ENCODE data around the gene TLE6. TPM values are rescaled to one million over a fixed set of nuclear protein-coding genes. Genes with fewer than 3 reads are reported as not detected.

The TLE6 gene
- polyA plus RNA-seq, 4 donors = 0.75 to 1.00 TPM; not detected in 2

- Histone ChIP-seq H3K27me3 (ENCODE audit: control insufficient read depth in 3 of 3, insufficient read depth in 3 of 3, low read length in 3 of 3) (peaks cover 0 to 11% (median 3%) of the 10 kb centered on the region in 3 donors), H3K27ac (ENCODE audit: low read depth in 1 of 3, low read length in 2 of 3) (no peak overlapping the region), H3K9me3 (ENCODE audit: control insufficient read depth in 2 of 2, insufficient read depth in 1 of 2, low read depth in 1 of 2, low read length in 1 of 2) (no peaks in the 10 kb centered on the region), H3K36me3 (ENCODE audit: control insufficient read depth in 3 of 3, insufficient read depth in 2 of 3, low read depth in 1 of 3, low read length in 3 of 3) (no peaks in the 10 kb centered on the region), H3K4me3 (ENCODE audit: low read depth in 1 of 3, low read length in 3 of 3) (no peak overlapping the region), H3K4me1 (ENCODE audit: control insufficient read depth in 3 of 3, insufficient read depth in 2 of 3, low read depth in 1 of 3, low read length in 2 of 3) (peaks cover 3 to 23% (median 7%) of the 10 kb centered on the region in 3 donors)
- no peak for DNase-seq
- 38 to 72% (median 44%) methylated on average over 11 of the region's 11 CpGs for WGBS, 3 donors
- no peak for FAIRE-seq
These were observed 903 bp downstream of the TLE6 start for GRCh38 chr19:2978166-2978767.

- H3K27me3 ChIP-seq (ENCODE audit: control insufficient read depth in 3 of 3, insufficient read depth in 3 of 3, low read length in 3 of 3) = peaks cover 3 to 16% (median 4%) of the 10 kb centered on the region in 3 donors
- peaks cover 3 to 26% (median 7%) of the 10 kb centered on the region in 3 donors for H3K4me1 ChIP-seq (ENCODE audit: control insufficient read depth in 3 of 3, insufficient read depth in 2 of 3, low read depth in 1 of 3, low read length in 2 of 3)
- H3K27ac ChIP-seq (ENCODE audit: low read depth in 1 of 3, low read length in 2 of 3) = no peak overlapping the region
- FAIRE-seq (no peak), DNase-seq (peak in 1 of 2 donors; percentile 17)
- H3K9me3 ChIP-seq (ENCODE audit: control insufficient read depth in 2 of 2, insufficient read depth in 1 of 2, low read depth in 1 of 2, low read length in 1 of 2) = no peaks in the 10 kb centered on the region
- WGBS, 3 donors = 24 to 68% (median 53%) methylated on average over 9 of the region's 9 CpGs
- no peak overlapping the region for H3K4me3 ChIP-seq (ENCODE audit: low read depth in 1 of 3, low read length in 3 of 3)
- H3K36me3 ChIP-seq (ENCODE audit: control insufficient read depth in 3 of 3, insufficient read depth in 2 of 3, low read depth in 1 of 3, low read length in 3 of 3) = no peaks in the 10 kb centered on the region
These were observed 1.4 kb downstream of the TLE6 start for GRCh38 chr19:2978772-2979171.

- Histone ChIP-seq H3K4me3 (ENCODE audit: low read depth in 1 of 3, low read length in 3 of 3) (no peak overlapping the region), H3K27ac (ENCODE audit: low read depth in 1 of 3, low read length in 2 of 3) (no peak overlapping the region), H3K27me3 (ENCODE audit: control insufficient read depth in 3 of 3, insufficient read depth in 3 of 3, low read length in 3 of 3) (peaks cover 3 to 20% (median 5%) of the 10 kb centered on the region in 3 donors), H3K36me3 (ENCODE audit: control insufficient read depth in 3 of 3, insufficient read depth in 2 of 3, low read depth in 1 of 3, low read length in 3 of 3) (no peaks in the 10 kb centered on the region), H3K4me1 (ENCODE audit: control insufficient read depth in 3 of 3, insufficient read depth in 2 of 3, low read depth in 1 of 3, low read length in 2 of 3) (peaks cover under 1 to 22% (median under 1%) of the 10 kb centered on the region in 3 donors), H3K9me3 (ENCODE audit: control insufficient read depth in 2 of 2, insufficient read depth in 1 of 2, low read depth in 1 of 2, low read length in 1 of 2) (no peaks in the 10 kb centered on the region)
- DNase-seq = no peak
- WGBS, 3 donors = 78 to 92% (median 79%) methylated on average over 5 of the region's 5 CpGs
- no peak for FAIRE-seq
These were observed 4.5 kb downstream of the TLE6 start for GRCh38 chr19:2981898-2982297.

GRCh38 chr19:2982561-2982960 is 5.2 kb downstream of the TLE6 start:
- 32 to 46% (median 36%) methylated on average over 7 to 8 of the region's 8 CpGs for WGBS, 3 donors
- no peak for FAIRE-seq

GRCh38 chr19:2982983-2983350 is 5.6 kb downstream of the TLE6 start:
- no peak overlapping the region for H3K4me3 ChIP-seq (ENCODE audit: low read depth in 1 of 3, low read length in 3 of 3)
- peaks cover 3 to 30% (median 5%) of the 10 kb centered on the region in 3 donors for H3K27me3 ChIP-seq (ENCODE audit: control insufficient read depth in 3 of 3, insufficient read depth in 3 of 3, low read length in 3 of 3)
- peaks cover 0 to 21% (median 0%) of the 10 kb centered on the region in 3 donors for H3K4me1 ChIP-seq (ENCODE audit: control insufficient read depth in 3 of 3, insufficient read depth in 2 of 3, low read depth in 1 of 3, low read length in 2 of 3)
- H3K36me3 ChIP-seq (ENCODE audit: control insufficient read depth in 3 of 3, insufficient read depth in 2 of 3, low read depth in 1 of 3, low read length in 3 of 3) = no peaks in the 10 kb centered on the region
- FAIRE-seq (no peak), DNase-seq (peak; percentile 13 to 33)
- H3K9me3 ChIP-seq (ENCODE audit: control insufficient read depth in 2 of 2, insufficient read depth in 1 of 2, low read depth in 1 of 2, low read length in 1 of 2) = no peaks in the 10 kb centered on the region
- H3K27ac ChIP-seq (ENCODE audit: low read depth in 1 of 3, low read length in 2 of 3) = peak overlapping the region in 2 of 3 donors; percentile 57 to 84
- WGBS, 3 donors = 7 to 14% (median 11%) methylated on average over 9 to 10 of the region's 10 CpGs

More at GRCh38 chr19:2982561-2982960, 5.2 kb downstream of the TLE6 start:
- Histone ChIP-seq H3K36me3 (ENCODE audit: control insufficient read depth in 3 of 3, insufficient read depth in 2 of 3, low read depth in 1 of 3, low read length in 3 of 3) (no peaks in the 10 kb centered on the region), H3K4me3 (ENCODE audit: low read depth in 1 of 3, low read length in 3 of 3) (no peak overlapping the region), H3K4me1 (ENCODE audit: control insufficient read depth in 3 of 3, insufficient read depth in 2 of 3, low read depth in 1 of 3, low read length in 2 of 3) (peaks cover 0 to 25% (median 0%) of the 10 kb centered on the region in 3 donors), H3K27me3 (ENCODE audit: control insufficient read depth in 3 of 3, insufficient read depth in 3 of 3, low read length in 3 of 3) (peaks cover 3 to 26% (median 5%) of the 10 kb centered on the region in 3 donors), H3K27ac (ENCODE audit: low read depth in 1 of 3, low read length in 2 of 3) (peak overlapping the region in 1 of 3 donors; percentile 64), H3K9me3 (ENCODE audit: control insufficient read depth in 2 of 2, insufficient read depth in 1 of 2, low read depth in 1 of 2, low read length in 1 of 2) (no peaks in the 10 kb centered on the region)
- DNase-seq = no peak

GRCh38 chr19:2983351-2984214 is 6.2 kb downstream of the TLE6 start:
- 5 to 19% (median 18%) methylated on average over 19 to 24 of the region's 24 CpGs for WGBS, 3 donors
- DNase-seq (peak in 1 of 2 donors; percentile 44), FAIRE-seq (no peak)
- Histone ChIP-seq H3K4me3 (ENCODE audit: low read depth in 1 of 3, low read length in 3 of 3) (peak overlapping the region in 1 of 3 donors; percentile 30), H3K4me1 (ENCODE audit: control insufficient read depth in 3 of 3, insufficient read depth in 2 of 3, low read depth in 1 of 3, low read length in 2 of 3) (peaks cover 0 to 19% (median 0%) of the 10 kb centered on the region in 3 donors), H3K36me3 (ENCODE audit: control insufficient read depth in 3 of 3, insufficient read depth in 2 of 3, low read depth in 1 of 3, low read length in 3 of 3) (no peaks in the 10 kb centered on the region), H3K27me3 (ENCODE audit: control insufficient read depth in 3 of 3, insufficient read depth in 3 of 3, low read length in 3 of 3) (peaks cover 3 to 32% (median 5%) of the 10 kb centered on the region in 3 donors), H3K27ac (ENCODE audit: low read depth in 1 of 3, low read length in 2 of 3) (peak overlapping the region in 2 of 3 donors; percentile 57 to 84), H3K9me3 (ENCODE audit: control insufficient read depth in 2 of 2, insufficient read depth in 1 of 2, low read depth in 1 of 2, low read length in 1 of 2) (no peaks in the 10 kb centered on the region)

GRCh38 chr19:2984215-2984528 is 6.8 kb downstream of the TLE6 start:
- 3 to 4% (median 3%) methylated on average over 12 to 14 of the region's 14 CpGs for WGBS, 3 donors
- peak overlapping the region in 2 of 3 donors; percentile 57 to 84 for H3K27ac ChIP-seq (ENCODE audit: low read depth in 1 of 3, low read length in 2 of 3)
- peaks cover 0 to 19% (median 0%) of the 10 kb centered on the region in 3 donors for H3K4me1 ChIP-seq (ENCODE audit: control insufficient read depth in 3 of 3, insufficient read depth in 2 of 3, low read depth in 1 of 3, low read length in 2 of 3)
- DNase-seq (no peak), FAIRE-seq (no peak)
- peaks cover 3 to 32% (median 5%) of the 10 kb centered on the region in 3 donors for H3K27me3 ChIP-seq (ENCODE audit: control insufficient read depth in 3 of 3, insufficient read depth in 3 of 3, low read length in 3 of 3)
- peak overlapping the region in 1 of 3 donors; percentile 30 for H3K4me3 ChIP-seq (ENCODE audit: low read depth in 1 of 3, low read length in 3 of 3)
- no peaks in the 10 kb centered on the region for H3K9me3 ChIP-seq (ENCODE audit: control insufficient read depth in 2 of 2, insufficient read depth in 1 of 2, low read depth in 1 of 2, low read length in 1 of 2)
- no peaks in the 10 kb centered on the region for H3K36me3 ChIP-seq (ENCODE audit: control insufficient read depth in 3 of 3, insufficient read depth in 2 of 3, low read depth in 1 of 3, low read length in 3 of 3)

- DNase-seq (peak in 1 of 2 donors; percentile 9), FAIRE-seq (no peak)
- Histone ChIP-seq H3K36me3 (ENCODE audit: control insufficient read depth in 3 of 3, insufficient read depth in 2 of 3, low read depth in 1 of 3, low read length in 3 of 3) (peaks cover 0 to 3% (median 0%) of the 10 kb centered on the region in 3 donors), H3K4me3 (ENCODE audit: low read depth in 1 of 3, low read length in 3 of 3) (no peak overlapping the region), H3K9me3 (ENCODE audit: control insufficient read depth in 2 of 2, insufficient read depth in 1 of 2, low read depth in 1 of 2, low read length in 1 of 2) (no peaks in the 10 kb centered on the region), H3K27me3 (ENCODE audit: control insufficient read depth in 3 of 3, insufficient read depth in 3 of 3, low read length in 3 of 3) (peaks cover 3 to 29% (median 5%) of the 10 kb centered on the region in 3 donors), H3K27ac (ENCODE audit: low read depth in 1 of 3, low read length in 2 of 3) (no peak overlapping the region), H3K4me1 (ENCODE audit: control insufficient read depth in 3 of 3, insufficient read depth in 2 of 3, low read depth in 1 of 3, low read length in 2 of 3) (peaks cover 0 to 19% (median 0%) of the 10 kb centered on the region in 3 donors)
- 29 to 47% (median 43%) methylated on average over 18 to 20 of the region's 20 CpGs for WGBS, 3 donors
These were observed 9.7 kb downstream of the TLE6 start for GRCh38 chr19:2986951-2987524.

Data from small intestine (tissue), 7 donors.